Neural cell (in vitro differentiated cells): ENCODE measurements around the gene CILP2. TPM values are rescaled to one million over a fixed set of nuclear protein-coding genes. Genes with fewer than 3 reads are reported as not detected.

ENCODE experiments used
- H2AFZ ChIP-seq: fragments of 200-600, 300-800 bp; sonication (generic), shearing (Covaris generic); 2 replicates; pipeline ENCODE4 v1.6.0; 2014; ENCODE audit warnings: low read depth, mild to moderate bottlenecking, antibody characterized with exemption, low read length, moderate library complexity
- H3F3A ChIP-seq: fragments of 200-600 bp; shearing (Covaris generic); 2 replicates; pipeline ENCODE4 v1.6.1; 2016; ENCODE audit warnings: mild to moderate bottlenecking, moderate library complexity, mixed read lengths, antibody characterized with exemption, low read length; ENCODE audit not compliant: insufficient read depth, poor library complexity, severe bottlenecking
- H3K27ac ChIP-seq: fragments of 200-600, 300-800 bp; sonication (generic), shearing (Covaris generic); 2 replicates; pipeline ENCODE4 v1.5.1; 2014; ENCODE audit warnings: mild to moderate bottlenecking, low read length, moderate library complexity
- H3K27me3 ChIP-seq: fragments of 300-800, 200-600 bp; sonication (generic), shearing (Covaris generic); 2 replicates; pipeline ENCODE4 v1.6.0; 2014; ENCODE audit warnings: mild to moderate bottlenecking, low read depth, low read length, moderate library complexity; ENCODE audit not compliant: insufficient read depth
- H3K36me3 ChIP-seq: fragments of 300-800, 200-600 bp; sonication (generic), shearing (Covaris generic); 2 replicates; pipeline ENCODE4 v1.5.1; 2014; ENCODE audit warnings: mild to moderate bottlenecking, antibody characterized with exemption, low read length, moderate library complexity; ENCODE audit not compliant: insufficient read depth
- H3K4me2 ChIP-seq: fragments of 300-800, 200-600 bp; sonication (generic), shearing (Covaris generic); 2 replicates; pipeline ENCODE4 v1.6.0; 2014; ENCODE audit warnings: mild to moderate bottlenecking, low read length
- H3K4me3 ChIP-seq: fragments of 300-800, 200-600 bp; sonication (generic), shearing (Covaris generic); 2 replicates; pipeline ENCODE4 v1.5.1; 2014; ENCODE audit warnings: mild to moderate bottlenecking, low read length, moderate library complexity
- H3K79me2 ChIP-seq: fragments of 200-600 bp; shearing (Covaris generic); replicated peaks from 2 replicates; pipeline ENCODE4 v1.6.0; 2014; ENCODE audit warnings: mild to moderate bottlenecking, low read length, moderate library complexity; ENCODE audit not compliant: insufficient read depth
- H3K9ac ChIP-seq: fragments of 300-800, 200-600 bp; sonication (generic), shearing (Covaris generic); 2 replicates; pipeline ENCODE4 v1.6.1; 2016; ENCODE audit warnings: mild to moderate bottlenecking, low read length, mixed read lengths
- H3K9me2 ChIP-seq: fragments of 200-600 bp; shearing (Covaris generic); 2 replicates; pipeline ENCODE4 v1.6.1; 2016; ENCODE audit warnings: mild to moderate bottlenecking, low read length, mixed read lengths; ENCODE audit not compliant: insufficient read depth
- H3K9me3 ChIP-seq: fragments of 200-600, 300-800 bp; sonication (generic), shearing (Covaris generic); 2 replicates; pipeline ENCODE4 v1.6.1; 2016; ENCODE audit warnings: mild to moderate bottlenecking, mixed run types, low read length, moderate library complexity, mixed read lengths
- H4K20me1 ChIP-seq: fragments of 200-600 bp; shearing (Covaris generic); 2 replicates; pipeline ENCODE4 v1.6.1; 2016; ENCODE audit warnings: mild to moderate bottlenecking, mixed run types; ENCODE audit not compliant: insufficient read depth
- CTCF ChIP-seq: fragments of 450-650 bp; IDR thresholded peaks from 2 replicates; pipeline ENCODE4 v1.5.1; 2014; ENCODE audit warnings: antibody characterized with exemption, mild to moderate bottlenecking, moderate library complexity; ENCODE audit not compliant: poor library complexity, severe bottlenecking
- EP300 ChIP-seq: fragments of 450-650 bp; conservative IDR thresholded peaks from 2 replicates; pipeline ENCODE4 v1.6.1; 2014; ENCODE audit warnings: antibody characterized with exemption, mild to moderate bottlenecking, moderate library complexity; ENCODE audit not compliant: poor library complexity, severe bottlenecking
- EZH2 ChIP-seq: fragments of 200-600, 300-800 bp; shearing (Covaris generic), sonication (generic); IDR thresholded peaks from 2 replicates; pipeline ENCODE4 v1.6.1; 2014; ENCODE audit warnings: antibody characterized with exemption, low read length, borderline replicate concordance, mild to moderate bottlenecking; ENCODE audit not compliant: insufficient read depth, poor library complexity, severe bottlenecking
- MXI1 ChIP-seq: fragments of 450-650 bp; conservative IDR thresholded peaks from 2 replicates; pipeline ENCODE4 v1.6.1; 2014; ENCODE audit warnings: antibody characterized with exemption, mild to moderate bottlenecking; ENCODE audit not compliant: poor library complexity, severe bottlenecking
- POLR2AphosphoS5 ChIP-seq: IDR thresholded peaks from 2 replicates; pipeline ENCODE4 v1.6.1; 2012
- RAD21 ChIP-seq: fragments of 450-650 bp; conservative IDR thresholded peaks from 2 replicates; pipeline ENCODE4 v1.6.1; 2014; ENCODE audit warnings: antibody characterized with exemption, mild to moderate bottlenecking, moderate library complexity
- REST ChIP-seq: IDR thresholded peaks from 2 replicates; pipeline ENCODE4 v1.6.1; 2012; ENCODE audit warnings: borderline replicate concordance
- SMC3 ChIP-seq: fragments of 450-650 bp; conservative IDR thresholded peaks from 2 replicates; pipeline ENCODE4 v1.6.1; 2014; ENCODE audit warnings: antibody characterized with exemption, mild to moderate bottlenecking, moderate library complexity; ENCODE audit not compliant: poor library complexity
- TAF1 ChIP-seq: IDR thresholded peaks from 2 replicates; pipeline ENCODE4 v1.6.1; 2012; ENCODE audit warnings: low read depth
- polyA plus RNA-seq: library from polyadenylated mRNA; depleted of rRNA; stranded (reverse); fragments of >200 nt; gene quantifications from 2 replicates; pipeline ENCODE4 v1.2.3, GENCODE V29; 2014

The CILP2 gene
- polyA plus RNA-seq, 1 donor from 2014 or later: 0.84 TPM

- Histone ChIP-seq H2AFZ (no peak overlapping the region), H3K36me3 (no peaks in the 10 kb centered on the region), H3K4me2 (no peak overlapping the region), H4K20me1 (no peaks in the 10 kb centered on the region), H3K79me2 (no peaks in the 10 kb centered on the region), H3K9ac (no peak overlapping the region), H3K27me3 (no peaks in the 10 kb centered on the region), H3K27ac (no peak overlapping the region), H3K4me3 (no peak overlapping the region), H3K9me3 (no peaks in the 10 kb centered on the region), H3F3A (no peaks in the 10 kb centered on the region), H3K9me2 (no peaks in the 10 kb centered on the region)
- TF ChIP-seq REST (no peak), POLR2AphosphoS5 (no peak), MXI1 (no peak), EZH2 (no peak), TAF1 (no peak), RAD21 (no peak)
These were observed 9.7 kb downstream of the CILP2 start for GRCh38 chr19:19547674-19548336.

- no peaks in the 10 kb centered on the region for H3K79me2 ChIP-seq
- TF ChIP-seq POLR2AphosphoS5 (no peak), TAF1 (no peak), EP300 (no peak), REST (no peak), SMC3 (no peak), MXI1 (no peak), RAD21 (no peak), EZH2 (no peak), CTCF (no peak)
- no peak overlapping the region for H2AFZ ChIP-seq
- H3F3A ChIP-seq: no peaks in the 10 kb centered on the region
- no peak overlapping the region for H3K4me2 ChIP-seq
- no peaks in the 10 kb centered on the region for H3K9me2 ChIP-seq
- H3K9me3 ChIP-seq: no peaks in the 10 kb centered on the region
- no peak overlapping the region for H3K9ac ChIP-seq
- H4K20me1 ChIP-seq: no peaks in the 10 kb centered on the region
- no peak overlapping the region for H3K4me3 ChIP-seq
- H3K27ac ChIP-seq: no peak overlapping the region
- no peaks in the 10 kb centered on the region for H3K36me3 ChIP-seq
- H3K27me3 ChIP-seq: no peaks in the 10 kb centered on the region
These were observed 11.1 kb downstream of the CILP2 start for GRCh38 chr19:19548915-19549759.
